ENCODE results near the gene DOCK7.
"Not testable (repeated sequence)": the region's sequence is repeated elsewhere in the genome, so short reads cannot be mapped to it uniquely, and the experiment has no call there.

The DOCK7 gene, protein sequence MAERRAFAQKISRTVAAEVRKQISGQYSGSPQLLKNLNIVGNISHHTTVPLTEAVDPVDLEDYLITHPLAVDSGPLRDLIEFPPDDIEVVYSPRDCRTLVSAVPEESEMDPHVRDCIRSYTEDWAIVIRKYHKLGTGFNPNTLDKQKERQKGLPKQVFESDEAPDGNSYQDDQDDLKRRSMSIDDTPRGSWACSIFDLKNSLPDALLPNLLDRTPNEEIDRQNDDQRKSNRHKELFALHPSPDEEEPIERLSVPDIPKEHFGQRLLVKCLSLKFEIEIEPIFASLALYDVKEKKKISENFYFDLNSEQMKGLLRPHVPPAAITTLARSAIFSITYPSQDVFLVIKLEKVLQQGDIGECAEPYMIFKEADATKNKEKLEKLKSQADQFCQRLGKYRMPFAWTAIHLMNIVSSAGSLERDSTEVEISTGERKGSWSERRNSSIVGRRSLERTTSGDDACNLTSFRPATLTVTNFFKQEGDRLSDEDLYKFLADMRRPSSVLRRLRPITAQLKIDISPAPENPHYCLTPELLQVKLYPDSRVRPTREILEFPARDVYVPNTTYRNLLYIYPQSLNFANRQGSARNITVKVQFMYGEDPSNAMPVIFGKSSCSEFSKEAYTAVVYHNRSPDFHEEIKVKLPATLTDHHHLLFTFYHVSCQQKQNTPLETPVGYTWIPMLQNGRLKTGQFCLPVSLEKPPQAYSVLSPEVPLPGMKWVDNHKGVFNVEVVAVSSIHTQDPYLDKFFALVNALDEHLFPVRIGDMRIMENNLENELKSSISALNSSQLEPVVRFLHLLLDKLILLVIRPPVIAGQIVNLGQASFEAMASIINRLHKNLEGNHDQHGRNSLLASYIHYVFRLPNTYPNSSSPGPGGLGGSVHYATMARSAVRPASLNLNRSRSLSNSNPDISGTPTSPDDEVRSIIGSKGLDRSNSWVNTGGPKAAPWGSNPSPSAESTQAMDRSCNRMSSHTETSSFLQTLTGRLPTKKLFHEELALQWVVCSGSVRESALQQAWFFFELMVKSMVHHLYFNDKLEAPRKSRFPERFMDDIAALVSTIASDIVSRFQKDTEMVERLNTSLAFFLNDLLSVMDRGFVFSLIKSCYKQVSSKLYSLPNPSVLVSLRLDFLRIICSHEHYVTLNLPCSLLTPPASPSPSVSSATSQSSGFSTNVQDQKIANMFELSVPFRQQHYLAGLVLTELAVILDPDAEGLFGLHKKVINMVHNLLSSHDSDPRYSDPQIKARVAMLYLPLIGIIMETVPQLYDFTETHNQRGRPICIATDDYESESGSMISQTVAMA (N-terminal part only)

GRCh38 chr1:62687903-62688686, at the start of gene DOCK7:
Gene DOCK7 (minus strand): TSS chr1:62688386. CDS start chr1:62688264, 122 bp downstream.
- peak; percentile 55 for DNase-seq

GRCh38 chr1:62735491-62736171, 47.4 kb upstream of the DOCK7 start:
- DNase-seq: no peak

- no peak for DNase-seq
These were observed 44.1 kb upstream of the DOCK7 start for GRCh38 chr1:62732331-62732730.

GRCh38 chr1:62728963-62729362, 40.8 kb upstream of the DOCK7 start:
- DNase-seq: no peak

DNA sequence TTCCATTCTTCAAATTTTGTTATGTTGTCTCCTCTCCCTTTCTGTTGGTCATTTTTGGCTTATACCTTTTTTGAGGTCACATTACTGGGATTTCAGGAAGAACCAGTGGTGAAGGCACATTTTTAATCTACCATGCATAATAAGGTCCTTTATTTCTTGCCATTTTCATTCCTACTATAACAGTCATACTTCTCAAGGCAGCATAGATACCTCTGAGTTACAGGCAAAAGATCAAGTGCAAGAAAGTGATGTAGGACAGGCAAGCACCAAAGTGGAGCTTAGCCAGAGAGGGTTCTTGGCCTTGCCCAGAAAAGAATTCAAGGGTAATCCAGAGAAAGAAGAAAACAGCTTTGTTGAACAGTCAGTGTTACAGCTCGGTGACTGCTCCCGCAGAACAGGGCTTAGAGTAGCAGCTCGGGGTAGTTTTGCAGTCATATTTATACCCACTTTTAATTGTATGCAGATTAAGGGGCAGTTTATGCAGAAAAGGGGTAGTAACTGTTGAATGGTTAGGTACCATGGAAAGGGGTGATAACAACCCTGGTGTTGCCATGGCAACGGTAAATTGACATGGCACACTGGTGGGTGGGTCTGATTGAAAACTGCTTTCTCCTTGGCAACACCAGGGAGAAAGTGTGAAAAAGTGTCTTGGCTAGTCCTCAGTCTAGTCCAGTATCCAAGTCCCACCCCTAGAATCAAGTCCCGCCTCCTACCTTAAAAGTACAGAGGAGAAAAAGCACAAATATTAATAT, 39.6 kb upstream of the DOCK7 start:
- no peak for DNase-seq

DNA sequence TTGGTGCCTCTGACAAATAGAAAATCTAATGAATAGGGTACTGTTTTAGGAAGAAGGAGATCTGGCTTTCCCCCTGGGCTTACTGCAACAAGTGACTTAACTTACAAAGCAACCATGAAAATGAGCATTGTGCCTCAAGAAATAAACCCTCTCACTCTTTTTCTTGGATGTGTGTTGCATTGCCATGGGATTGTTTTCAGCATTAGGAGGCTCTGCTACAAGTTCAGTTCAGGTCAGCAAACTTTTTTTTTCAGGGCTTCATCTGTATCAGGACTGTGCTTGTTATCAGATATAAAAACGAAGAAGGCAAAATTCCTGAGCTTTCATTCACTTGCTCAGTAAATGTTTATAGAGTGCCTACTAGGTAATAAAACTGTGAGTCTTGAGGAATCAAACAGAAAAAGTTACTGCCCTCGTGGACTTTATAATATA, 37.8 kb upstream of the DOCK7 start:
- DNase-seq: no peak

GRCh38 chr1:62725255-62725654, 37.1 kb upstream of the DOCK7 start:
- no peak for DNase-seq

DNA sequence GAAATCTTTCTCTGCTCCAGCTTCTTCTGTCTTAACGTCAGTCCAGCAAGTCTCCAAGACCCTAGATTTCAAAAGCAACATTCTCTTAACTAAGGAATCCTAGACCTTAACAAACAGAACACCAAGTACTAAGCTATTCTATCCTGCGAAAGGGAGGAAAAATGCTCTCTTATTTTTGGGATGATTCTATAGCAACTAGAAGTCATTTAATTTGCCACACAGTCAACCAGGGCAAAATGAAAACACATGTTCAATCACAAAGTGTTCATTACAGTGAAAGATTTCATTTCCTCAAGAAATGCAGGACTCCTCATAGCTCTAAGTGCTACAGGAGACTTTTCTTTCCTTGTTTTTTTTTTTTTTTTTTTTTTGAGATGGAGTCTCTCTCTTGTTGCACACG, 36.2 kb upstream of the DOCK7 start:
- DNase-seq: no peak

DNA sequence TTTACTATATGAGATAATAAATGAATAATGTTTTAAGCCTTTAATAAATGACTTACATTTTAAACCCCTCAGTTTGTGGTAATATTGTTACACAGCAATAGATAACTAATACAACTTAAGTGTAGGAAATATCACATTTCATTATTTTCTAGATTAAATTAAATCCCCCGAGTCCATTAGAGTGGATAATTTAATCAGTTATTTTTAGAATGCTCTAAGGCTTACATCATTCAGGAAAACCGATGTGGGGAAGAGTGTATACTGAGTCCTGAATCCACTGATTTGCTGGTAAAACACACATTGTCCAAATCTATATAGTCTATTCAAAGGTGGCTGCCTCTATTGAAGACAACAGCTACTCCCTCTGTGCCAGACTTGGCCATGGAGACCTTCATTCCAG, 35.7 kb upstream of the DOCK7 start:
- DNase-seq: no peak

- DNase-seq: no peak
These were observed 34.6 kb upstream of the DOCK7 start for GRCh38 chr1:62722796-62723195.

DNA sequence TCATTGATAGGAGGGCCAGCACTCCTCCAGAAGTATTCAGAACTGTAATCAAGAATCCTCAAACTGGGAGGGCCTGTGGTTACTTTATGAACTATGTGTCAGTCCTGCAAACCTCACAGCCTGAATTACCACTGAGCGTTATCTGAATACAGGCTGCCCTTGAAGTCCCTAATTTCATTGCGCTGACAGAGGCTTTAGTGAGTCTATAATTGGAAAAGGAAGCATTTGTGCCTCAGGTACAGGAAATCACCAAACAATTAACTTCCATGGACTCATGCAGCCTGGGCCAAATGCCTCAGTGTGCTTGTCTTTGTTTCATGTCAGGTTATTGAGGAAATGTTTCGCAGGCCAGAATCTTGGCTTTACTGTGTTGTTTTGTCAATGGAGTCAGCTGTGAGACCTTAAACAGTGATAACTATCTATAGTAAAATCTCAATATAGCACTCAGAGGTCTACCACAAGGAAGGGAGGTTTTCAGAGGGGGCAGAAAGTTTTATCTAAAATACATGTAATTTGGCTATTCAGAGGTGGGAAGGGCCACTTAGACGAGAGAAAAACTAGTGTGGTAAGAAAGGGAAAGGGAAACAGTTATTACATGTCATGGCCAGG, 32.9 kb upstream of the DOCK7 start:
- no peak for DNase-seq

- DNase-seq: not testable (repeated sequence)
These were observed 30.2 kb upstream of the DOCK7 start for GRCh38 chr1:62718400-62718799.

DNA sequence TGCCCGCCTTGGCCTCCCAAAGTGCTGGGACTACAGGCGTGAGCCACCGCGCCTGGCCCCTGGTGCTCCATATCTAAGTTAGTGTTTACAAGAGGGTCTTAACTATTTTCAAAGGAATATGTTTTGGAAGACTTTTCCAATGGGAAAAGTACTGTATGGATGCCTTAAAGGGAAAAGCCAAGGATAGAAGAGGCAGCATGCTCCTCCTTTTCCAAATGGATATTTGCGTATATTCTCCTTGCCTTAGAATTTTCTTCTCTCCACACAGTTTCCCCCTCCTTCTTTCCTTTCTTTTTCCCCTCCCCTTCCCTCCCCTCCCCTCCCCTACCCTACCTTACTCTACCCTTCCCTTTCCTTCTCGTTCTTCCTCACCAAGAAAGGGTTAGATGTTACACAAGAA, 29.3 kb upstream of the DOCK7 start:
- no peak for DNase-seq

- DNase-seq: no peak
These were observed 28.2 kb upstream of the DOCK7 start for GRCh38 chr1:62716397-62716796.

DNA sequence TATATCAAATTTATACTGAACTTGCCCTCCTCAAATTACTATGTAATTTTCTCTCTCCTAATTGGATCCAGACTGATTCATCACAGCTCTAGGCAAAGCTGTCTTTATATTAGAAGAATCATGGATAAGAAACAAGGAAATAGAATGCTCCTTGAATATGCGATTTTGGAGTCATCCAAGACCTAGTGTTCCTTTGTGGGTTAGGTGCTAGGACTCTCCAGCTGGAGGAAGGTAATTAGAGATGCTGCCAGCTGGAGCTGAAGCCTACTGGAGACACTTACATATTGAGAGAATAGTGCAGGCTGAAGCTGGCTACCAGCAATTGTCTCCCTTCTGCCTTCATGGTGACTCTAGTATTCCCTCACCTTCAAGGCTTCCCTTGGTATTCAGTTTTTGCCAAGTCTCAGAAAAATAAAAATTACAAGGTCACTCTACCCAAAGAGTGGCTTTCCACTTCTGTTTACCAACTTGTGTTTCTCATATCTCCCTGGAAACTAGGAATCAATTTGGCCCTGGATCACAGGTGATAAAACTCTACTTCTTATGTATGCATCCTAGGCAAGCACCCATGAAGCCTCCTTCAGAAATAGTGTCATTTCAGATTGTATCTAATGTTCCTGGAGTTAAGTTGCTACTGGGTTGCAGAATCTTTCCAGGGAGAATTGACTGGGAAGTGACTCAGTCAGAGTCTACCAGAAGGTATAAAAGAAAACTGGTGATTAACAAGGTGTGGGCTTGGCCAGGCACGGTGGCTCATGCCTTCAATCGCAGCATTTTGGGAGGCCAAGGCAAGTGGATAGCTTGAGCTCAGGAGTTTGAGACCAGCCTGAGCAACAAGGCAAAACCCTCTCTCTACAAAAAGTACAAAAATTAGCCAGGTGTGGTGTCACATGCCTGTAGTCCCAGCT, 24.4 kb upstream of the DOCK7 start:
- no peak for DNase-seq

GRCh38 chr1:62707744-62708120, 19.5 kb upstream of the DOCK7 start:
- DNase-seq: no peak

- no peak for DNase-seq
These were observed 19.0 kb upstream of the DOCK7 start for GRCh38 chr1:62706985-62707743.

DNA sequence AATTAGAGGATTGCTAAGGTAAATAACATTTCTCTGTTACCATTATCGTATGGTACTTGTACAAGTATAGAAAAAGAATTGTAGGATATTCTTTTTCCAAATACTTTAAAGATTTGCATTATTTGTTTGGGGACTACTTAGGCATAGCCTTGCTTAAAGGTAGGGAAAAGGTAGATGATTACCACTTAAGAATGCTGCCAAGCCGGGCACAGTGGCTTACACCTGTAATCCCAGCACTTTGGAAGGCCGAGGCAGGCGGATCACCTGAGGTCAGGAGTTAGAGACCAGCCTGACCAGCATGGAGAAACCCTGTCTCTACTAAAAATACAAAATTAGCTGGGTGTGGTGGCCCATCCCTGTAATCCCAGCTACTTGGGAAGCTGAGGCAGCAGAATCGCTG, 10.0 kb upstream of the DOCK7 start:
- DNase-seq: not testable (repeated sequence)

DNA sequence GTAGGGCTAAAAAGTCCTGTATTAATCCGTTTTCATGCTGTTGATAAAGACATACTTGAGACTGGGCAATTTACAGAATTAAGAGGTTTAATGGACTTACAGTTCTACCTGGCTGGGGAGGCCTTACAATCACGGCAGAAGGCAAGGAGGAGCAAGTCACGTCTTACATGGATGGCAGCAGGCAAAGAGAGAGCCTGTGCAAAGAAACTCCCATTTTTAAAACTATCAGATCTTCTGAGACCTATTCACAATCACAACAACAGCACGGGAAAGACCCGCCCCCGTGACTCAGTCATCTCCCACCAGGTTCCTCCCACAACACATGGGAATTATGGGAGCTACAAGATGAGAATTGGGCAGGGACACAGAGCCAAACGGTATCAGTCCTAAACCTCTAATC, 6.3 kb upstream of the DOCK7 start:
- DNase-seq: not testable (repeated sequence)

All from CD4-positive, alpha-beta T cell treated with Interleukin-12 subunit alpha and Interleukin-12 subunit beta, for 1 hour (primary cell).